Peyer's patch (tissue), 4 donors: ENCODE measurements around the gene CCNL2.

Experiments
- CTCF ChIP-seq, 6 experiments: fragments of 450-650 bp in 4 of 6; fragments of 200-600 bp in 2 of 6; sonication (generic) in 1 of 6; IDR thresholded peaks; one replicate each; pipeline ENCODE4 v1.5.1; 2017 to 2019; ENCODE audit warnings: antibody characterized with exemption in 6 of 6, mild to moderate bottlenecking in 3 of 6, moderate library complexity in 1 of 6
- POLR2A ChIP-seq, 2 donors: fragments of 450-650 bp; IDR thresholded peaks; one replicate each; pipeline ENCODE4 v1.5.1; 2017; ENCODE audit warnings: antibody characterized with exemption in 2 of 2, mild to moderate bottlenecking in 2 of 2, moderate library complexity in 2 of 2

- no peak for TF ChIP-seq CTCF (IDR thresholded peaks at IDR 0.05)
- no peak for TF ChIP-seq POLR2A (IDR thresholded peaks at IDR 0.05)
Observed at GRCh38 chr1:1342061-1342562, 57.0 kb downstream of the CCNL2 start.
